Vagina (tissue), 2 donors: ENCODE results near the gene TRAPPC4. TPM values are rescaled to one million over a fixed set of nuclear protein-coding genes. Genes with fewer than 3 reads are reported as not detected.

Experiments used
- DNase-seq, 2 donors: peaks; one replicate each; pipeline ENCODE4 v3.0.0-alpha.2; 2017; ENCODE audit errors: extremely low spot score in 2 of 2
- H3K27ac ChIP-seq: fragments of 200-600 bp; sonication (generic); one replicate; pipeline ENCODE4 v1.5.1; 2019
- H3K27me3 ChIP-seq: fragments of 200-600 bp; sonication (generic); one replicate; pipeline ENCODE4 v1.5.1; 2019
- H3K36me3 ChIP-seq, 2 donors: fragments of 200-600 bp; sonication (generic); one replicate each; pipeline ENCODE4 v1.5.1; 2017 to 2019
- H3K4me1 ChIP-seq: fragments of 200-600 bp; sonication (generic); one replicate; pipeline ENCODE4 v1.5.1; 2019
- H3K4me3 ChIP-seq, 2 donors: fragments of 200-600 bp; sonication (generic); 1 replicate in 1 of 2; 2 replicates in 1 of 2; pipeline ENCODE4 v1.5.1; 2016 to 2019
- H3K9me3 ChIP-seq: fragments of 200-600 bp; sonication (generic); one replicate; pipeline ENCODE4 v1.5.1; 2019
- CTCF ChIP-seq, 3 experiments: fragments of 450-650 bp in 2 of 3; fragments of 200-600 bp in 1 of 3; sonication (generic) in 1 of 3; IDR thresholded peaks; one replicate each; pipeline ENCODE4 v1.5.1; 2017 to 2019; ENCODE audit warnings: antibody characterized with exemption in 3 of 3, mild to moderate bottlenecking in 2 of 3, moderate library complexity in 2 of 3
- POLR2A ChIP-seq, 2 donors: fragments of 450-650 bp; IDR thresholded peaks; one replicate each; pipeline ENCODE4 v1.6.1; 2017; ENCODE audit warnings: antibody characterized with exemption in 2 of 2, mild to moderate bottlenecking in 2 of 2, moderate library complexity in 2 of 2
- POLR2AphosphoS5 ChIP-seq, 2 donors: sonication (generic); formaldehyde crosslinking; IDR thresholded peaks; one replicate each; pipeline ENCODE4 v1.9.0; 2017; ENCODE audit warnings: antibody characterized with exemption in 2 of 2, mild to moderate bottlenecking in 2 of 2, low read depth in 1 of 2; ENCODE audit not compliant: insufficient read depth in 1 of 2
- intact Hi-C: fragments of 100-400 bp; cut with DNase I; formaldehyde crosslinking; loops from one replicate; pipeline ENCODE4 v1.15.1; 2023
- total RNA-seq: library from RNA; depleted of rRNA; stranded (reverse); fragments of >200 nt; gene quantifications from one replicate; pipeline ENCODE4 v1.2.3, GENCODE V29; 2016

TRAPPC4 gene
- total RNA-seq, 1 donor from 2014 or later: 40.0 TPM

GRCh38 chr11:119026970-119027369 lies 8.4 kb downstream of the TRAPPC4 start:
- no peaks in the 10 kb centered on the region for H3K27me3 ChIP-seq

GRCh38 chr11:119027561-119028345 lies 9.2 kb downstream of the TRAPPC4 start:
- Histone ChIP-seq H3K4me3 (no peak overlapping the region), H3K27me3 (no peaks in the 10 kb centered on the region), H3K9me3 (no peaks in the 10 kb centered on the region), H3K36me3 (peaks cover 0 to 36% of the 10 kb centered on the region in 2 donors), H3K27ac (no peak overlapping the region), H3K4me1 (peaks cover 25% of the 10 kb centered on the region)
- intact Hi-C loops: no loop called here
- TF ChIP-seq POLR2A (IDR thresholded peaks at IDR 0.05): no peak
- TF ChIP-seq POLR2AphosphoS5 (IDR thresholded peaks at IDR 0.05; ENCODE audit: insufficient read depth in 1 of 2, low read depth in 1 of 2): no peak
- TF ChIP-seq CTCF (IDR thresholded peaks at IDR 0.05): no peak
- DNase-seq: no peak

More at GRCh38 chr11:119026970-119027369, 8.4 kb downstream of the TRAPPC4 start:
- H3K27ac ChIP-seq: no peak overlapping the region
- intact Hi-C loops: no loop called here
- no peak overlapping the region for H3K4me3 ChIP-seq
- TF ChIP-seq POLR2A (IDR thresholded peaks at IDR 0.05) (no peak), POLR2AphosphoS5 (IDR thresholded peaks at IDR 0.05; ENCODE audit: insufficient read depth in 1 of 2, low read depth in 1 of 2) (no peak), CTCF (IDR thresholded peaks at IDR 0.05) (no peak)
- H3K36me3 ChIP-seq: peaks cover 0 to 44% of the 10 kb centered on the region in 2 donors
- H3K4me1 ChIP-seq: peaks cover 25% of the 10 kb centered on the region
- H3K9me3 ChIP-seq: no peaks in the 10 kb centered on the region
- DNase-seq: no peak

GRCh38 chr11:119028346-119029068 lies 9.9 kb downstream of the TRAPPC4 start:
- TF ChIP-seq POLR2AphosphoS5 (IDR thresholded peaks at IDR 0.05; ENCODE audit: insufficient read depth in 1 of 2, low read depth in 1 of 2): no peak
- no peak for TF ChIP-seq POLR2A (IDR thresholded peaks at IDR 0.05)
- TF ChIP-seq CTCF (IDR thresholded peaks at IDR 0.05): no peak
- no peaks in the 10 kb centered on the region for H3K9me3 ChIP-seq
- peaks cover 0 to 29% of the 10 kb centered on the region in 2 donors for H3K36me3 ChIP-seq
- no peak overlapping the region for H3K4me3 ChIP-seq
- peaks cover 25% of the 10 kb centered on the region for H3K4me1 ChIP-seq
- DNase-seq: no peak
- intact Hi-C loops: no loop called here
- H3K27me3 ChIP-seq: no peaks in the 10 kb centered on the region
- no peak overlapping the region for H3K27ac ChIP-seq

- Histone ChIP-seq H3K27me3 (no peaks in the 10 kb centered on the region), H3K4me3 (no peak overlapping the region), H3K27ac (no peak overlapping the region), H3K9me3 (no peaks in the 10 kb centered on the region), H3K4me1 (peaks cover 25% of the 10 kb centered on the region), H3K36me3 (peaks cover 0 to 24% of the 10 kb centered on the region in 2 donors)
- intact Hi-C loops: no loop called here
- no peak for TF ChIP-seq CTCF (IDR thresholded peaks at IDR 0.05)
- no peak for TF ChIP-seq POLR2AphosphoS5 (IDR thresholded peaks at IDR 0.05; ENCODE audit: insufficient read depth in 1 of 2, low read depth in 1 of 2)
- TF ChIP-seq POLR2A (IDR thresholded peaks at IDR 0.05): no peak
- no peak for DNase-seq
These were observed 10.4 kb downstream of the TRAPPC4 start for GRCh38 chr11:119029069-119029339.
